ENCODE measurements around the gene KIF26B. TPM values are rescaled to one million over a fixed set of nuclear protein-coding genes. Genes with fewer than 3 reads are reported as not detected.

The KIF26B gene
- total and polyA plus RNA-seq, 2 experiments from 2014 or later, result 0.03 to 0.76 TPM

DNA sequence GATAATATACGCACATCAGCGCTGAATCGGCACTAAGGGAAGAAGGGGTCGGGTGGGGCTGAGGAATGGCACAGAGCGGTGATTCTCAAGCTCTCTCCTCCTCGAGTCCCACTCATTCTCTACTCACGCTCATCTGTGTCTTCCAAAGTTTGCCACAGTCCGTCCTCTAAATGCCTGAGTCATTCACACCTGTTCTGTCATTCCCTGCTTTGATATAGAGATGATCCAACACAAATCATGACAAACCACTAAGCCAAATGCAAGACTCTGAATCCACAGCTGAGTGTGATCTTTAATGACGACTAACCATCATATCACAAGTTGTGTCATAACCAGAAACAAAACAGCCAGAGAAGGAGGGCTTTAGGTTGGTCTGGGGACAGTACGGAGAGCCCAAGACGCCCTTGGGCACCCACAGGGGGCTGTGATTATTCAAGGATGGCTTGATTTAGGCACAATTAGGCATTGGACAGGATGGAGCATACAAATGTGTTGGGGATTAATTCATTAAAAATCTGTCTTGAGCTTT is 501.5 kb downstream of the KIF26B start:
- Mint-ChIP-seq H3K4me1 (peaks cover 30% of the 10 kb centered on the region), H3K27ac (no peak overlapping the region), H3K36me3 (ENCODE audit: low read depth) (peaks cover 4% of the 10 kb centered on the region; the same call in 1 of the 3 replicates), H3K9me3 (peaks cover 15% of the 10 kb centered on the region), H3K27me3 (ENCODE audit: insufficient read depth, low read depth, poor library complexity) (peaks cover 5% of the 10 kb centered on the region), H3K4me3 (no peak overlapping the region)
- Histone ChIP-seq H4K20me1 (replicated peaks; ENCODE audit: insufficient read depth) (no peaks in the 10 kb centered on the region), H3K4me2 (no peak overlapping the region), H3K9me2 (ENCODE audit: insufficient read depth) (no peaks in the 10 kb centered on the region), H3F3A (replicated peaks; ENCODE audit: low read depth) (no peaks in the 10 kb centered on the region), H3K27me3 (ENCODE audit: insufficient read depth) (no peaks in the 10 kb centered on the region), H3K27ac (ENCODE audit: low read depth) (no peak overlapping the region), H2AFZ (no peak overlapping the region), H3K4me3 (no peak overlapping the region), H3K79me2 (replicated peaks; ENCODE audit: insufficient read depth) (no peaks in the 10 kb centered on the region), H3K4me1 (ENCODE audit: insufficient read depth) (no peaks in the 10 kb centered on the region), H3K36me3 (ENCODE audit: insufficient read depth) (no peaks in the 10 kb centered on the region)
- TF ChIP-seq JUNB (IDR thresholded peaks at IDR 0.05; ENCODE audit: unreplicated experiment), result no peak
- no peak for TF ChIP-seq ZNF331 (CRISPR knock-in tag; IDR thresholded peaks at IDR 0.05; ENCODE audit: low read depth)
- TF ChIP-seq ZNF114 (CRISPR knock-in tag; IDR thresholded peaks at IDR 0.05), result no peak
- DNase-seq (ENCODE audit: low spot score) (no peak), ATAC-seq (no peak)

DNA sequence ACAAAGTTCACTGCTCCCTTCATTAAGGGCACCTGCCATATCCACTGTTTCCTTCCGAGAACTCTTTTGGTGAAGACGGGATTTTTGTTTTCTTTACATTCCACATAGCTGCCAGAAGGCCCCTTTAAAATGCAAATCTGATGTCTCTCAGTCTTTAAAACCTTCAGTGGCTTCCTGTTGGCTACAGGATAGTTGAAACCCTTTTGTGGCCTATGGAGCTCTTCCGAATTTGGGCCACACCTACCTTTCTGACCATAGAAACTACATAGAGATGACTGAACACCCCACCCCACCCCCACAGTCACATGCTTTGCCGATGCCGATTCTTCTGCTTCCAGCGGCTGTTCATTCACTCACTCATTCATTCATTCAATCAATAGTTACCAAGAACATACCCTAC is 502.6 kb downstream of the KIF26B start:
- Histone ChIP-seq H3F3A (replicated peaks; ENCODE audit: low read depth) (no peaks in the 10 kb centered on the region), H3K4me2 (no peak overlapping the region), H3K27ac (ENCODE audit: low read depth) (no peak overlapping the region), H3K9me2 (ENCODE audit: insufficient read depth) (no peaks in the 10 kb centered on the region), H3K27me3 (ENCODE audit: insufficient read depth) (no peaks in the 10 kb centered on the region), H3K4me3 (no peak overlapping the region), H2AFZ (no peak overlapping the region), H3K79me2 (replicated peaks; ENCODE audit: insufficient read depth) (no peaks in the 10 kb centered on the region), H4K20me1 (replicated peaks; ENCODE audit: insufficient read depth) (no peaks in the 10 kb centered on the region), H3K36me3 (ENCODE audit: insufficient read depth) (no peaks in the 10 kb centered on the region), H3K4me1 (ENCODE audit: insufficient read depth) (no peaks in the 10 kb centered on the region)
- peak overlapping the region; percentile 63 for H3K27ac Mint-ChIP-seq
- DNase-seq (ENCODE audit: low spot score) (peak; percentile 78), ATAC-seq (peak; percentile 78)
- peaks cover 5% of the 10 kb centered on the region; the same call in 2 of the 3 replicates for H3K9me3 Mint-ChIP-seq
- TF ChIP-seq JUNB (IDR thresholded peaks at IDR 0.05; ENCODE audit: unreplicated experiment) (no peak), CREB1 (CRISPR knock-in tag; IDR thresholded peaks at IDR 0.05; ENCODE audit: low read depth) (no peak), EZH2 (IDR thresholded peaks at IDR 0.05; ENCODE audit: low read depth, unreplicated experiment) (no peak), EZH2phosphoT487 (IDR thresholded peaks at IDR 0.05; ENCODE audit: unreplicated experiment) (no peak)
- TF ChIP-seq, protein P1, sequence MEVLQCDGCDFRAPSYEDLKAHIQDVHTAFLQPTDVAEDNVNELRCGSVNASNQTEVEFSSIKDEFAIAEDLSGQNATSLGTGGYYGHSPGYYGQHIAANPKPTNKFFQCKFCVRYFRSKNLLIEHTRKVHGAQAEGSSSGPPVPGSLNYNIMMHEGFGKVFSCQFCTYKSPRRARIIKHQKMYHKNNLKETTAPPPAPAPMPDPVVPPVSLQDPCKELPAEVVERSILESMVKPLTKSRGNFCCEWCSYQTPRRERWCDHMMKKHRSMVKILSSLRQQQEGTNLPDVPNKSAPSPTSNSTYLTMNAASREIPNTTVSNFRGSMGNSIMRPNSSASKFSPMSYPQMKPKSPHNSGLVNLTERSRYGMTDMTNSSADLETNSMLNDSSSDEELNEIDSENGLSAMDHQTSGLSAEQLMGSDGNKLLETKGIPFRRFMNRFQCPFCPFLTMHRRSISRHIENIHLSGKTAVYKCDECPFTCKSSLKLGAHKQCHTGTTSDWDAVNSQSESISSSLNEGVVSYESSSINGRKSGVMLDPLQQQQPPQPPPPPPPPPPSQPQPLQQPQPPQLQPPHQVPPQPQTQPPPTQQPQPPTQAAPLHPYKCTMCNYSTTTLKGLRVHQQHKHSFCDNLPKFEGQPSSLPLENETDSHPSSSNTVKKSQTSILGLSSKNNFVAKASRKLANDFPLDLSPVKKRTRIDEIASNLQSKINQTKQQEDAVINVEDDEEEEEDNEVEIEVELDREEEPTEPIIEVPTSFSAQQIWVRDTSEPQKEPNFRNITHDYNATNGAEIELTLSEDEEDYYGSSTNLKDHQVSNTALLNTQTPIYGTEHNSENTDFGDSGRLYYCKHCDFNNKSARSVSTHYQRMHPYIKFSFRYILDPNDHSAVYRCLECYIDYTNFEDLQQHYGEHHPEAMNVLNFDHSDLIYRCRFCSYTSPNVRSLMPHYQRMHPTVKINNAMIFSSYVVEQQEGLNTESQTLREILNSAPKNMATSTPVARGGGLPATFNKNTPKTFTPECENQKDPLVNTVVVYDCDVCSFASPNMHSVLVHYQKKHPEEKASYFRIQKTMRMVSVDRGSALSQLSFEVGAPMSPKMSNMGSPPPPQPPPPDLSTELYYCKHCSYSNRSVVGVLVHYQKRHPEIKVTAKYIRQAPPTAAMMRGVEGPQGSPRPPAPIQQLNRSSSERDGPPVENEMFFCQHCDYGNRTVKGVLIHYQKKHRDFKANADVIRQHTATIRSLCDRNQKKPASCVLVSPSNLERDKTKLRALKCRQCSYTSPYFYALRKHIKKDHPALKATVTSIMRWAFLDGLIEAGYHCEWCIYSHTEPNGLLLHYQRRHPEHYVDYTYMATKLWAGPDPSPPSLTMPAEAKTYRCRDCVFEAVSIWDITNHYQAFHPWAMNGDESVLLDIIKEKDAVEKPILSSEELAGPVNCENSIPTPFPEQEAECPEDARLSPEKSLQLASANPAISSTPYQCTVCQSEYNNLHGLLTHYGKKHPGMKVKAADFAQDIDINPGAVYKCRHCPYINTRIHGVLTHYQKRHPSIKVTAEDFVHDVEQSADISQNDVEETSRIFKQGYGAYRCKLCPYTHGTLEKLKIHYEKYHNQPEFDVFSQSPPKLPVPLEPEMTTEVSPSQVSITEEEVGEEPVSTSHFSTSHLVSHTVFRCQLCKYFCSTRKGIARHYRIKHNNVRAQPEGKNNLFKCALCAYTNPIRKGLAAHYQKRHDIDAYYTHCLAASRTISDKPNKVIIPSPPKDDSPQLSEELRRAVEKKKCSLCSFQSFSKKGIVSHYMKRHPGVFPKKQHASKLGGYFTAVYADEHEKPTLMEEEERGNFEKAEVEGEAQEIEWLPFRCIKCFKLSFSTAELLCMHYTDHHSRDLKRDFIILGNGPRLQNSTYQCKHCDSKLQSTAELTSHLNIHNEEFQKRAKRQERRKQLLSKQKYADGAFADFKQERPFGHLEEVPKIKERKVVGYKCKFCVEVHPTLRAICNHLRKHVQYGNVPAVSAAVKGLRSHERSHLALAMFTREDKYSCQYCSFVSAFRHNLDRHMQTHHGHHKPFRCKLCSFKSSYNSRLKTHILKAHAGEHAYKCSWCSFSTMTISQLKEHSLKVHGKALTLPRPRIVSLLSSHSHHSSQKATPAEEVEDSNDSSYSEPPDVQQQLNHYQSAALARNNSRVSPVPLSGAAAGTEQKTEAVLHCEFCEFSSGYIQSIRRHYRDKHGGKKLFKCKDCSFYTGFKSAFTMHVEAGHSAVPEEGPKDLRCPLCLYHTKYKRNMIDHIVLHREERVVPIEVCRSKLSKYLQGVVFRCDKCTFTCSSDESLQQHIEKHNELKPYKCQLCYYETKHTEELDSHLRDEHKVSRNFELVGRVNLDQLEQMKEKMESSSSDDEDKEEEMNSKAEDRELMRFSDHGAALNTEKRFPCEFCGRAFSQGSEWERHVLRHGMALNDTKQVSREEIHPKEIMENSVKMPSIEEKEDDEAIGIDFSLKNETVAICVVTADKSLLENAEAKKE (CRISPR knock-in tag; IDR thresholded peaks at IDR 0.05), result no peak
- TF ChIP-seq, protein P2, sequence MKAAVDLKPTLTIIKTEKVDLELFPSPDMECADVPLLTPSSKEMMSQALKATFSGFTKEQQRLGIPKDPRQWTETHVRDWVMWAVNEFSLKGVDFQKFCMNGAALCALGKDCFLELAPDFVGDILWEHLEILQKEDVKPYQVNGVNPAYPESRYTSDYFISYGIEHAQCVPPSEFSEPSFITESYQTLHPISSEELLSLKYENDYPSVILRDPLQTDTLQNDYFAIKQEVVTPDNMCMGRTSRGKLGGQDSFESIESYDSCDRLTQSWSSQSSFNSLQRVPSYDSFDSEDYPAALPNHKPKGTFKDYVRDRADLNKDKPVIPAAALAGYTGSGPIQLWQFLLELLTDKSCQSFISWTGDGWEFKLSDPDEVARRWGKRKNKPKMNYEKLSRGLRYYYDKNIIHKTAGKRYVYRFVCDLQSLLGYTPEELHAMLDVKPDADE (IDR thresholded peaks at IDR 0.05), result no peak
- H3K36me3 Mint-ChIP-seq (ENCODE audit: low read depth), result no peaks in the 10 kb centered on the region
- peaks cover 30% of the 10 kb centered on the region for H3K4me1 Mint-ChIP-seq
- no peak overlapping the region for H3K4me3 Mint-ChIP-seq
- peaks cover 5% of the 10 kb centered on the region for H3K27me3 Mint-ChIP-seq (ENCODE audit: insufficient read depth, low read depth, poor library complexity)
